Fibroblast of skin of scalp (primary cell): ENCODE results near the gene AGO3.
"Not testable (repeated sequence)": the region's sequence is repeated elsewhere in the genome, so short reads cannot be mapped to it uniquely, and the experiment has no call there.

Experiments
- DNase-seq: peaks from one replicate; pipeline ENCODE4 v3.0.0-alpha.2; 2013

The AGO3 gene

DNA sequence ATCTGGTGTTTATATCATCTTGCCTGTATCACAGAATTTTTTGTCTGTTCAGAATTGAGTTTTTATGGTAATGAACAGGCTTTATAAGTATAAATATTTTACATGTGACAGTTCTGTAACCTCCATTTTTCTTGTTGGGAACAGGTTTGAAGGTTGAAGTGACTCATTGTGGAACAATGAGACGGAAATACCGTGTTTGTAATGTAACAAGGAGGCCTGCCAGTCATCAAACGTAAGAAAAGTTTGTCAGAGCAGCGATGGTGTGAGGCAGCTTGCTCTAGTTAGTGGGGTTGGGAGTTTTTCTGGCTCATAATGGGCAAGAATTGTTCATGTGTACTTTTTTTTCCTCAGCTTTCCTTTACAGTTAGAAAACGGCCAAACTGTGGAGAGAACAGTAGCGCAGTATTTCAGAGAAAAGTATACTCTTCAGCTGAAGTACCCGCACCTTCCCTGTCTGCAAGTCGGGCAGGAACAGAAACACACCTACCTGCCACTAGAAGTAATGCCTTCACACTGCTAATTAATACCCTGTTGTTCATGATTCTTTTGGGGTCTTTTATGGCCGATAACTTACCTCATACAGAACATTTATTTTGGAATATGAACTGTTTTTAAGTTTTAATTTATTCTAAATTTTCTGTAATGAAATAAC, 77.8 kb downstream of the AGO3 start:
- DNase-seq: peak; percentile 33

DNA sequence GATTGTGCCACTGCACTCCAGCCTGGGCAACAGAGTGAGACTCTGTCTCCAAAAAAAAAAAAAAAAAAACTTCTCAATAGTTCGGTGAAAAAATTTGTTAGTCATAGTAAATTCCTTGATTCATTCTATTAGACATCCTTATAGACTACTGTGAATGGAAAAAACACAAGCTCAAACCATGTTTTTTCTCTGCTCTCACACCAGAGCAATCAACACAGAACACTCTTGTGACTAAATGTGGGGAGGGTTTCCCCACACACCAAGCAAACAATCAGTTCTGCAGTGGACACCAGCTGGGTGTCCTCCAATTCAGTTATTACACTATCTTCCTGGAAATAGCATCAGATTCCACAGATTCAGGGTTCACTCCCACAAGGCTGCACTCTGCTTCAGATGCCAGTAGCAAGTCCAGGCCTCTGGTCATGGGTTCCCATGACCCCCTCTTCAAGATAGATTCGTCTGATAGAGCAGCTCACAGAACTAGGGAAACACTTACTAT, 83.9 kb downstream of the AGO3 start:
- no peak for DNase-seq

DNA sequence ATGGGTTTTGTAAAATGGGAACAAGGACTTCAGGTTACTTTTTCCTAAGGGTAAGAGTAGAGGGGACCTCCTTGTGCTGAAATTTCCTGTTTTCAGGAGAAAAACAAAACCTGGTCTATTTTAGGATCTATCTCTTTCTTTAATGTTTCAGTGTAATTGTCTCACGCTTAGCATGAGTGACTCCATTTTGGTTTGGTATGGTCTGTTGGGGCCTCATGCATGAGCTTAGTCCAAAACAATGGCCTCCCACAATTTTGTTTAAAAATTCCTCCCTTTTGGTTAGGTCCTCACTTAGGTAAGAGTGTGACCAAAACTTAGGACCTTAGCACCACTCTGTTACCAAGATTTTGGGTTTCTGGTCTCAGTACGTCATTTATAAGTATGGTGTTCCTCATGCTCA, 85.8 kb downstream of the AGO3 start:
- DNase-seq: no peak

DNA sequence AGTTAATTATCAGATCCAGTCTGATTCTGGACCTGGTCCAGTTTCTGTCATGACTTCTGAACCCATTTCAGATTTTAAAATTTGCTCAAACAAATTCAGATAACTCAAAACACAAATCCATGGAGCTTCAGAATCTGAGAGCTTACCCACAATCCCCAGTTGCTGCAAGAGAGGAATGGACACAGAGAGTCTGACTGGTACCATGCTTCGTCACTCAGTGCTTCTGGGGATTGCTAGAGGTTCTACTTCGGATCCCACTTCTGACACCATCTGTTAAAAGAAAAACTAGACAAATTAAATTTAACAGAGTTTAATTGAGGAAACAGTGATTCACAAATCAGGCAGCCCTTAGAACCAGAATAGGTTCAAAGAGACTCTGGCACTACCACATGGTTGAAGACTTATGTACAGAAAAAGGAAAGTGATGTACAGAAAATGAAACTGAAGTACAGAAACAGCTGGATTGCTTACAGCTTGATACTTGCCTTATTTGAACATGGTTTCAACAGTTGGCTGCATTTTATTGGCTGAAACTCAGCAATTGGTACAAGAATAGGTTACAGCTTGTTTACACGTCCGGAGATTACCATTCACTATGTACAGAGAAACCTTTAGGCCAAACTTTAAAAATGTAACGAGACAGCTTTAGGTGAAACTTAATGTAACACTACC, 92.3 kb downstream of the AGO3 start:
- DNase-seq: no peak

DNA sequence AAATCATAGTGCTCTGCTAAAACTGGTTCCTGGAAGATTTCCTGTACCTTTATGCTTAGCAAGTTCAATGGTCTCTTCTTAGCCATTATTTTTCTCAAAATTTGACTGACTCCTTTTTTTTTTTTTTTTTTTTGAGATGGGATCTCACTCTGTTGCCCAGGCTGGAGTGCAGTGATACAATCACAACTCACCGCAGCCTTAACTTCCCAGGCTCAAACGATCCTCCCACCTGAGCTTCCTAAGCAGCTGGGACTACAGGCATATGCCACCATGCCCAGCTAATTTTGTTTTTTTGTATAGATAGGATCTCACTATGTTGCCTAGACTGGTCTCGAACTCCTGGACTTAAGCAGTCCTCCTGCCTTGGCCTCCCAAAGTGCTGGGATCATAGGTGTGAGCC, 93.1 kb downstream of the AGO3 start:
- not testable (repeated sequence) for DNase-seq

DNA sequence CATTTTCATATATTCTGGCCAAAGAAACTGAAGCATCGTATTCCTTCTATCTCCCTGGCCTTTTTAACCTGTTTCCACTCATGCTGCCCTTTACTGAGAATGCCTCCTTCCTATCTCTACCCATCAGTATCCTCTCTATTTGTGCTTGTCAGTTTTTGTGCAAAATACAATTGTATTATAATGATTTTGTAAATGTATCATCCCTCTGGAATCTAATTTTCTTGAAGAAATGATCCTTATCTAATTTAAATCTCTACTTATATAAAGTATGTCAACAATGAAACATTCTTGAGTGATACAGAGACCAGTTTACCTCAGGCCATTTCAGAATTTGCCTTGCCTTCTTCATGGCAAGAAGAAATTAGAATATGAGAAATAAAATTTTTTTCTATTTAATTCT, 93.9 kb downstream of the AGO3 start:
- DNase-seq: no peak

DNA sequence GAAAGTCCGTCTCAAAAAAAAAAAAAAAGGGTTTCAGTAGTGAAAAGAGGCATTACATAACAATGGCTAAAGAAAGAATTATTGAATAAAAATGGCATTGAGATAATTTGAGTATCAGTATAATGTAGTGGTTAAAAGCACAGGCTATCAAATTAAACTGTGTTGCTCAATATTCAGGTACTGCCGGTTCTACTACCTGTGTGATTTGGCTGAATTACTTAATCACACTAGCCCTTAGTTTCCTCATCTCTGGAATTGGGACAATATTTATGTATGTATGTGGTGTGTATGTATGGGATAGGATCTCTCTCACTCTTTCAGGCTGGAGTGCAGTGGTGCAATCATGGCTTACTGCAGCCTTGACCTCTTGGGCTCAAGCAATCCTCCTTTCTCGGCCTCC, 96.9 kb downstream of the AGO3 start:
- no peak for DNase-seq

DNA sequence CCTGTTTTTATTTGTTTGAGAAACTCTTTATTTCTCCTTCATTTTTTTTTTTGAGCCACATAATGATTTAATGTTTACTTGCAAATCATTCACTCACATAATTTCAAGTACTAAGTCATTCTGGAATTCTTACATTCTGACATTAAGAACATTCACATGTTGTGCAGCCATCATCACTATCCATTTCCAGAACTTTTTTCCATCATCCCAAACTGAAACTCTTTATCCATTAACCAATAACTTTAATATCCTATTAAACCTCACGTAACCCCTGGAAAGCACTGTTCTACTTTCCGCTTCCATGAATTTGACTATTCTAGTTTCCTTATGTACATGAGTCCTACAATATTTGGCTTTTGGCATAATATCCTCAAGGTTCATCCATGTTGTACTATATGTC, 100.5 kb downstream of the AGO3 start:
- no peak for DNase-seq

DNA sequence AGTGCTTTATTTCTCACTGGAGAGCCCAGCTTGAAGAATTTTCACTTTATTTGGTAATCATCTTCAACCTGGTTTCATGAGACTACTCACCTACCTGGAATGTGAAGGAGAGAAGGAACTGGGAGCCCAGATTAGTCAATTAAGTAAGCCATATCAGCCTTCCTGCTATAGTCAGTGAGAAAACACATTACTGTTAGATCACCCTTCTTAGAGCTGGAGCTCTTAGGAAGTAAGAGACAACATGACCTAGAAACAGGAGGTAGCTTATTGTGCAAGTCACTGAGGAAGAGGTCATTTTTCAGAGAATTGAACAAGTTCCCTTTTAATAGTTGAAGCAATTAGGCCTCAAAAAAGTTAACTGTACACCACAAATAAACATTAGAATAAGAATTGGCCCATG, 103.8 kb downstream of the AGO3 start:
- DNase-seq: peak; percentile 3

DNA sequence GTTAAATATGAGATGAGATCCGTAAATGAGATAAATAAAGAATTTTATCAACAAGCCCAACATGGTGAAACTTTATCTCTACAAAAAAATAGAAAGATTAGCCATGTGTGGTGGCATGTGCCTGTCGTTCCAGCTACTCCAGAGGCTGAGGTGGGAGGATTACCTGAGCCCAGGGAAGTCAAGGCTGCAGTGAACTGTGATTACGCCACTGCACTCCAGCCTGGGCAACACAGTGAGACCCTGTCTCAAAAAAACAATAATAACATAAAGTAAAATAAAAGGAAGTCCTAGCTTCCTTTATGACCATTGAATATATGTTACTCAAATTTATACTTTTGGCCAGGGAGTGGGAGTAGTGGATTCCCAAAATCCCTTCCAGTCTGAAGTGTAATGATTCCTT, 104.2 kb downstream of the AGO3 start:
- no peak for DNase-seq

DNA sequence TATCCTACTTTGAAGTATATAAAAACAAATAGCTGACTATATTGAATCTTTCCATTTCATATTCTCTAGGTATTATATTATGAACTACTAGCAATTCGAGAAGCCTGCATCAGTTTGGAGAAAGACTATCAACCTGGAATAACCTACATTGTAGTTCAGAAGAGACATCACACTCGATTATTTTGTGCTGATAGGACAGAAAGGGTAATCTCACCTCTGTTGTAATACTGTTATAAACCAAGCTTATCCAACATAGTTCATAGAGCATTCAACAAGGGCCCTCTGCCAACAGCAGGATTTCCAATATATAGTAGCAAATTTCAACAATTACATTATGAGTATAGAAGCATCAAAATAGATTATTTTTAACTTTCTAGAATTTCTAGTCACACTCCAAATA, 109.3 kb downstream of the AGO3 start:
- DNase-seq: no peak

DNA sequence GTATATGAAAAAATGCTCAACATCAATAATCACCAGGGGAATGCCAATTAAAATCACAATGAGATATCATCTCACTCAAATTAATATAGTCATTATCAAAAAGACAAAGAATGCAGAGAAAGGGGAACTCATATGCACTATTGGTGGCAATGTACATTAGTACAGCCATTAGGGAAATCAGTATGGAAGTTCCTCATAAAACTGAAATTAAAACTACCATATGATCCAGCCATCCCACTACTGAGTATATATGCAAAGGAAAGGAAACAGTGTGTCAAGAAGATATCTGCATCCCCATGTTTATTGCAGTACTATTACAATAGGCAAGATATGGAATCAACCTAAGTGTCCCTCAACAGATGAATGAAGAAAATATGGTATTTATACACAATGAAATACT, 120.9 kb downstream of the AGO3 start:
- no peak for DNase-seq

DNA sequence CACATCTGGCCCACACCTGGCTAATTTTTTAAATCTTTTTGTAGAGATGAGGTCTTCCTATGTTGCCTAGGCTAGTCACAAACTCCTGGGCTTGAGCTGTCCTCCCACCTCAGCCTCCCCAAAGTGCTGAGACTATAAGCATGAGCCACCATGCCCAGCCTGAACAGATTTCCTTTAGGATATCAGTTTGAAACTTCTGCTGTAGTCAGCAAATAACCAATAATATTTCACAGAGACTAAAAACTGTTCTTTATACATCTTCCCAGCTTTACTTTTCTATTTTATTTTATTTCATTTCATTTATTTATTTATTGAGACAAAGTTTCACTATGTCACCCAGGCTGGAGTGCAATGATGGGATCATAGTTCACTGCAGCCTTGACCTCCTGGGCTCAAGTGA, 123.1 kb downstream of the AGO3 start:
- DNase-seq: no peak

DNA sequence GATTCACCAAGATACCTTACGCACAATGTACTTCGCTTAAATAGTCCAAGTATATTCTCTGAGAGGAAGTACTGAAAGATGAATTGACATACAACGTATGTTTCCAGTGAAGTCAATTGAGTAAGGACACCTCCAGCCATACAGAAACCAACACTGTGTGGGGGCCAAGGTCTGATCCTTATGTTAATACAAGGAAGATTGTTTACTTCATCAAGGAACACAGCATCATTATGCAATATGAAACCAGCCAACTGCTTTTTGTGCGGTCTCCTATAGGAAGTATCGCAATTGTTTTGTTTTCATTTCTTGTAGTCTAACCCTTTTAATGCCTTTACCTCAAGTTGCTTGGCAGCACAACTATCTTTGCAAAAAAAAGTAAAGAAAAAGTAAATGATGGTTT, 124.8 kb downstream of the AGO3 start:
- no peak for DNase-seq

DNA sequence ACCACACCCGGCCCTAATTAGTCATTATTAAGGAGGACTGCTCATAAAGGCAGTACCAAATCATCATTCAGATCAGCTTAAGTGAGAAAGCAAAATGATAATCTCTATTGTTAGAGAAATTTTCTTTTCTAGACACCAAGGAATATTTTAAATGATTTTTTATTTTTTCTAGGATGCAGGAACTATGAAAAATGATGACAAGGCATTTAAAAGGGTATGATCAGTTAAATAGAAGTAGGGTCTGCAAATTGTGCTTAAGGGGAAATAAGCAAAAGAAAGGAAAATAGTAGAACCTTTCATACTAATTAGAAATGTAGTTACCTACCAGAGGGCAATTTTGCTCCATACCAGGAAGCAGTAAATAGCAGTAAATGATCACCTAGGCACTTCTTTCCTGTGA, 131.4 kb downstream of the AGO3 start:
- DNase-seq: no peak

DNA sequence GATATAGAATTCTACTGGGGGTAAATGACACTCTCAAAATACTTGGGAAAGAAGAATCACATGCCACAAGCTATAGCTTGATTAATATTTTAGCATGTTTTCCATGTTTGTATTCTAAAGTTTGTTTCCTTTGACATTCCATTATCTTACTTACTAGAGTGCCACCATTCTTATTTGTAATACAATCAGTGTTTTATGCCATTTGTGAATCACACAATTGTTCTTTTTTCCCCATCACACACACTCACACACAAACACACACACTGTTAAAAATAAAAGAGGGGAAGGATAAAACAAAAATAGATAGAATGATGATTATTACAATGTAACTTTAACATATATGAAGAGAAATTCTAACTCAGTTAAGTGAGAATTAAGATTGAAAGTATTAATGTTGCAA, 137.0 kb downstream of the AGO3 start:
- no peak for DNase-seq

DNA sequence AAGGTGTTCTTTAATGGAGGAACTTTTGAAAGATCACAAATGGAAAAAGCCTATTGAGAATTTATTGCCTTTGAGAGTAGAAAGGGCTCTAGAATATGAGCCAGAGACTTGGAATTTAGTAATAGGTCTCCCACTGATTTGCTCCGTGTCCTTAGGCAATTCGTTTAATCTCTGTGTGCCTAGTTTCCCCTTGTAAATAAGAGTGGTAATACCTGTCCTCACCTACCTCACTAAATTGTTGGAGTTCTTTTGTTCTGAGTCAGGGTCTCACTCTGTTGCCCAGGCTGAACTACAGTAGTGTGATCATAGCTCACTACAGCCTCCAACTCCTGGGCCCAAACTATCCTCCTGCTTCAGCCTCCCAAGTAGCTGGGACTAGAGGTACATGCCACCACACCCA, 138.0 kb downstream of the AGO3 start:
- DNase-seq: no peak

DNA sequence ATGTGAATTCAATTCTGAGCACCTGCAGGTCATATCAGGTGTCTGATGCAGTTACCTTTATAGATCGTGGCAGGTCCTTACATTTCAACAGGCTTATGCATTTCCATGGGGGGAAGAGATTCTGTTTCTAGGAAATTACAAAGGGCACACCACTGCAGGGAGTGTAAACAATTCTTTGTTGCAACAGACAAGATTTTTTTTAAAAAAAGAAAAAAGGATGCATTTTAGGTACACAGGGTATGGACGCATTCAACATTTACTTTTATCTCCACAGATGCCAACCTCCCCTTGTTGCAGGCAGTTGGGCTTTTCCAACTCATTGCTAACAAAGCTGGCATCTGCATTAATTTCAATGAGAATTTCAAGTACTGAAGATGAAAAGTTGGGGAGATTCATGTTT, 139.4 kb downstream of the AGO3 start:
- no peak for DNase-seq

DNA sequence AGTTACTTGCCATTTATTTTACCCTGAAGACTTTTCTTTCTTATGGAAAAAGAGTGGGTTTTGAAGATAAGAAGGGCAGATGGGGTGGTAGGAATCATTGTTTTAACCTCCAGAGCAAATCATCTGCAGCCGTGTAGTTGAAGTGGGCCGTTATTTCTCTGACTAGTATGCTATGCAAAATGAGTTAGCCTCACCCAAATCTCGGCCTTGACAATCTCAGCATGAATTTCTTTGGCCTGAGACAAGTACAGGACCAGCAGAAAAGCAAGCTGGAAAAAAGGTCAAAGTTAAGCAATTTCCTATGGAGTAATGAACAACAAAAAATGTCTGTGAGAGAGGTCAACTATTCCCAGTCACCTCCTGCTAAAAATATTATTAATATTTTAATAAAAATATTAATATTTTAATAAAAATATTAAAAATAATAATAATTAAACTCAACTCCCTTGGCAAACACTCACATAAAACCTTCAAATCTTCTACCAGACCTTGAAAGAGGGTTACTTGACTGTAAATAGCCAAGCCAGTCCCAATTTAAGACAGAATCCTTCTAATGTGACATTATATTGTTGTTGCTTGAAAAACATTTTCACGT, 146.2 kb downstream of the AGO3 start:
- DNase-seq: no peak

DNA sequence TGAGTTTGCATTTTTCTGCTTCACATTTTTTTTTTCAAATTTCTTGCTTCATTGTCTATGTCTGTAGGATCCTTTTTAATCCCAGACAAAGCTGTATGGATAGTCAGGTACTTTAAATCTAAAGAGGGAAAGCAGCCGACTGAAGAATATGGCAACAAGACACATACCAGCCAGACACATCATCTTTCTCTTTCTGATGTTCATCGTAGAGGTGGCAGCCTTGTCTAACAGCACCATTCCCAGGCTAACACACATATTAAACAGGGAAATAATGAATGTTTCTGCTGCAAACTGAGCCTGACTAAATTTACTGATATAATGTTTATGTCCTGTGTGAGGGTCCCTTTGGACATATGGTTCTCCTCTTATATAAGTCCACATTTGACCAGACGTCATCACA, 149.3 kb downstream of the AGO3 start:
- no peak for DNase-seq

DNA sequence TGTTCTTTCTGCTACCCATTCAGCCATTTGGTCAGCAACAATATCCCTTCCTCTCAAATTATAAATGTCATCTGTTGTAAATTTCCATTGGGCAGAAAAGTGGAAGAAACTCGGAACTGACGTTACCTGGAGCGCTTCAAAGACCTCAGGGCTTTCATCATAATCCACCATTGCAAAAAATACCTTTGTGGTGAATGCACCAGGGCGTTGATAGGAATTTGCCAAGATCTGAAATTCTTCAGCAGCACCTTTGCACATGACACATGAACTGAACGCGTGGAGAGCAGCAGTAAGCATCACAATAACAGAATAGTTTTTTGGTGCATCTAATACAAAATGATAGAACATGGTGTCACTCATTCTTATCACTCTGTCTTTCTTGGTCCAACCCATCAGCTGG, 149.9 kb downstream of the AGO3 start:
- no peak for DNase-seq

DNA sequence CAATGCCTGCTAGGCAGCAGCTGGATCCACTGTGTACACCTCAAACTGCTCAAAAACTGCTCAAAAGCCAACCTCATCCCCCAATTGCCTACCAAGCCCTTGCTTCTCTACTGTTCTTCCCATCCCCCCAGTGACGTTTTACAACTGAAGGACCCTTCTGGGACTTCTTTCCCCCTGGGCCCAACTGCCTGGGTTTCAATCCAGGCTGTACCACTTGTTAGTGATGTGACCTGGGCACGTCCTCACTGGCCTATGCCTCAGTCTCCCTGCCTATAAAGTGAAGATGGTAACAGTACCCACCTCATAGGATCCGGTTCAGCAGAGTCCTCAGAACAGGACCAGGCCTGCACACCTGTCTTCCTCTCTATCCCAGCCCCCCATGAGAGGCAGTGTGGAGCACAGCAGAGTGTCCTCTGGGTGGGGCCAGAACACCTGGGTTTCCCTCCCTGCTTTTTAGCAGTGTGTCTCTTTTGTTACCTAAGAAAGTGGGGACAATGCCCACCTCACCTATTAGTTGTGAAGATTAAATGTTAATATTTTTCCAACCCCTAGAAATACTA, 151.1 kb downstream of the AGO3 start:
- no peak for DNase-seq

DNA sequence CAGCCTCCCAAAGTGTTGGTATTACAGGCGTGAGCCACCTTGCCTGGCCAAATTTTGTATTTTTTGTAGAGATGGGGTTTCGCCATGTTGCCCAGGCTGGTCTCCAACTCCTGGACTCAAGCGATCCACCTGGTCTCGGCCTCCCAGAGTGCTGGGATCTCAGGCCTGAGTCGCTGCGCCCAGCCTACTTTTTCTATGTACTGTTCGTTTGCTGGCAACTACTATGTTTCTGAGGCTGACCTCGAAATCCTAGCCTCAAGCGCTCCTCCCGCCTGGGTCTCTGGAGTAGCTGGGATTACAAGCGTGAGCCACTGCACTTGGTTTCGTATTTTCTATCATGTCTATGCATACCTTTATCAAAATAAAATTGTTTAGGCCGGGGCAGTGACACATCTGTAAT, 152.3 kb downstream of the AGO3 start:
- DNase-seq: no peak
